GM12873 (cell line): ENCODE data around the gene PABPC1L.

Experiments
- TF ChIP-seq, protein P1 (sequence below): IDR thresholded peaks from 2 replicates; pipeline ENCODE4 v1.5.1; 2012; ENCODE audit warnings: low read depth, mild to moderate bottlenecking, moderate library complexity, low read length, control low read depth; ENCODE audit not compliant: insufficient read depth; ENCODE audit errors: missing control alignments

PABPC1L gene

DNA sequence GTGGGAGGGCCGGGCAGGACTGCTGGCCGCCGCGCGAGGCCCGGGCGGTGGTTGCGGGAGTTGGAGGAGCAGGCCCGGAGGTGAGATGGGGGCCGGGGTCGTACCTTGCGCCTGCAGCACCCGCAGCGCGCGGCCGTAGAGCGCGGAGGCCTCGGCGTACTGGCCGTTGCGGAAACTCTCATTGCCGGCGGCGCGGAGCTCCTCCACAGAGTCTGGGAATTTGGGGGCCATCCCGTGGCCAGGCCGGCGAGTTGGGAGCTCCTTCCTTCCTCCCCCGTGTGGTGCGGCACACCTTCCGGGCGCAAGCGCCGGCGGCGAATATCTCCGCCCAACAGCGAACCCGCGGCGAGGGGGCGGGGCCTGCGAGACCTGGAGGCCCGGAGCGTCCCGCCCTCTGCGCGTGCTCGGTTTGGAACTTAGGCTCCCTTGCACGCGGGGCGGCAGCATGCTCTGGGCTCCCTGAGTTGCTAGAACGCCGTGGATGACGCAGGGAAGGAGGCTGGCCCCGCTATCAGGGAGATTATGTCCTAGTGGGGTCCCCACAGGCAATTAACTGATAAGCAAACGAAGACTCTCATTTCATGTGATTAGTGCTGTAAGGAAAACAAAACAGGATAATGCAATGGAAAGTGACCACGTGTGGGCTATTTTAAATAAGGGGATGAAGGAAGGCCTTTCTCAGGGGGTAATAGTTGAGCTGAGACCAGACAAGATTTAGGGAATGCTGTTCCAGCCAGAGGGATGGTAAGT, 50.4 kb downstream of the PABPC1L start, which contains the start of gene TOMM34:
Gene TOMM34 (minus strand): TSS at position 295 of the 750 bp plus-strand sequence. CDS start 64 bp downstream, at position 231.
- TF ChIP-seq, protein P1, sequence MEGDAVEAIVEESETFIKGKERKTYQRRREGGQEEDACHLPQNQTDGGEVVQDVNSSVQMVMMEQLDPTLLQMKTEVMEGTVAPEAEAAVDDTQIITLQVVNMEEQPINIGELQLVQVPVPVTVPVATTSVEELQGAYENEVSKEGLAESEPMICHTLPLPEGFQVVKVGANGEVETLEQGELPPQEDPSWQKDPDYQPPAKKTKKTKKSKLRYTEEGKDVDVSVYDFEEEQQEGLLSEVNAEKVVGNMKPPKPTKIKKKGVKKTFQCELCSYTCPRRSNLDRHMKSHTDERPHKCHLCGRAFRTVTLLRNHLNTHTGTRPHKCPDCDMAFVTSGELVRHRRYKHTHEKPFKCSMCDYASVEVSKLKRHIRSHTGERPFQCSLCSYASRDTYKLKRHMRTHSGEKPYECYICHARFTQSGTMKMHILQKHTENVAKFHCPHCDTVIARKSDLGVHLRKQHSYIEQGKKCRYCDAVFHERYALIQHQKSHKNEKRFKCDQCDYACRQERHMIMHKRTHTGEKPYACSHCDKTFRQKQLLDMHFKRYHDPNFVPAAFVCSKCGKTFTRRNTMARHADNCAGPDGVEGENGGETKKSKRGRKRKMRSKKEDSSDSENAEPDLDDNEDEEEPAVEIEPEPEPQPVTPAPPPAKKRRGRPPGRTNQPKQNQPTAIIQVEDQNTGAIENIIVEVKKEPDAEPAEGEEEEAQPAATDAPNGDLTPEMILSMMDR, result no peak

DNA sequence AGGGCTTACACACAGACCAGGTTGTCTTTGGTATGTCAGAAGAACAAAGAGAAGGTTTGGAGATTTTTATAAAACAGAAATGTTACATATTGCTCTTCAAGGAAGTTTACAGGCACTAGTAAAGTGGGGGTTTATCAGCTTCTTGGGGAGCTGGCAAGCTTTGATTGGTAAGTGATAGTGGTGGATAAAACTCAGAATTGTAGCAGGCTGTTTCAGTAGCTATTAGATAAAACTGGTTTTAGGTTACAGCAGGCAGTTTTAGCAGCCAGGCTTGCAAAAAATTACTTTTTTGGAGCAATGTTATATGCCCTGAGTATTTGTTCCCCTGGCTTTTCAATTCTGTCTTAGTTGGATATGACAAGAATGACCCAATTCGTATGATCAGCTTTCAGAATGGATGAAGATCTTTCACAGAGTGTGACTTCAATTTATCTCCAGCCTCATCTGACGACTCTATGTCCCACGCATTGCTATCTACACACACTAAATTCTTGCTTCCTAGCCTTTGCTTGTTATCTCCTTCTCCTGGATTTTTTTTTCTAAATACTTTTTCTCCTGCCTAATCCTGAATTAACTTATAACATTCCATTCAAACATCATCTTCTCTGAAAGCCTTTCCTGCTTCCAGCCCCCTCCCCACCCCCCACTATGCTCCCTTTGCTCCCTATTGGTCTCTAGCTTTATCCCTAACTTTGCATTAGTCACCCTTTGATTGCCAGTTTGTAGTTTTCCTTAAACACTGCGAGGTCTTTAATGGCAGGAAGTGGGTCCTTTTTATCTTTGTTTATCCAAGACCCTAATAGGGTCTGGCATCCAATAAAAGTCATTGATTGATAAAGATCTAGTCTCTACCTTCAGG, 51.4 kb downstream of the PABPC1L start:
- TF ChIP-seq, protein P1, result no peak

DNA sequence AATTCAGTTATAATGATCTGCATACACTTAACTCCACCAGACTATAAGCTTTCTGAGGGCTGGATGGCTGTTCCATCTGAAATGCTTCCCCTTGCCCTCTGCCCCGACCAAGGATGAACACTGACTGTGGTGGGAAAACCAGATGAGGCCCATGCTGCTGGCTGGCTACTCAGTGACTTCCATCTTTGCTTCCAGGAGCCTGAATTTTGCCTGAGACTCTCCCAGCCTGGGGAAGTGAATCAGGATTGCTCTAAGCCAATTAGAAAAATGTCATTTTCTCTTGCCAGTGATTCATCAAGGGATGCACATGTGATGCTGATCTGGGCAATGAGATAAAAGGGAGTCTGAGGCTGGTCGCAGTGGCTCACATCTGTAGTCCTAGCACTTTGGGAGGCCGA, 52.0 kb downstream of the PABPC1L start:
- TF ChIP-seq, protein P1, result no peak

DNA sequence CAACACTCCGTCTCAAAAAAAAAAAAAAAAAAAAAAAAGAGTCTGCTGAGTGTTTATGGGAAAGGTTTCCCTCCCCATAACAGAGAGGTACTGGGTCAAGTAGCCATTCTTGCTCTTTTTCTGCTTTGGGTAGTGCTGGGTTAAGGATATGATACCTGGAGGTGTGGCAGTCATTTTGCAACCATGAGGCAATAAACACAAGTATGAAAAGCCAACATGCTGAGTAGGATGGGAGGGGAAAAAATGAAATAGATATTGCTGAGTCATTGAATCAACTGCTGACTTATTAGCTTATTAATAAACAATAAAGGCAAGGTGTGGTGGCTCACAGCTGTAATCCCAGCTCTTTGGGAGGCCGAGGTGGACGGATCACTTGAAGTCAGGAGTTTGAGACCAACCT, 52.6 kb downstream of the PABPC1L start:
- TF ChIP-seq, protein P1, result no peak

DNA sequence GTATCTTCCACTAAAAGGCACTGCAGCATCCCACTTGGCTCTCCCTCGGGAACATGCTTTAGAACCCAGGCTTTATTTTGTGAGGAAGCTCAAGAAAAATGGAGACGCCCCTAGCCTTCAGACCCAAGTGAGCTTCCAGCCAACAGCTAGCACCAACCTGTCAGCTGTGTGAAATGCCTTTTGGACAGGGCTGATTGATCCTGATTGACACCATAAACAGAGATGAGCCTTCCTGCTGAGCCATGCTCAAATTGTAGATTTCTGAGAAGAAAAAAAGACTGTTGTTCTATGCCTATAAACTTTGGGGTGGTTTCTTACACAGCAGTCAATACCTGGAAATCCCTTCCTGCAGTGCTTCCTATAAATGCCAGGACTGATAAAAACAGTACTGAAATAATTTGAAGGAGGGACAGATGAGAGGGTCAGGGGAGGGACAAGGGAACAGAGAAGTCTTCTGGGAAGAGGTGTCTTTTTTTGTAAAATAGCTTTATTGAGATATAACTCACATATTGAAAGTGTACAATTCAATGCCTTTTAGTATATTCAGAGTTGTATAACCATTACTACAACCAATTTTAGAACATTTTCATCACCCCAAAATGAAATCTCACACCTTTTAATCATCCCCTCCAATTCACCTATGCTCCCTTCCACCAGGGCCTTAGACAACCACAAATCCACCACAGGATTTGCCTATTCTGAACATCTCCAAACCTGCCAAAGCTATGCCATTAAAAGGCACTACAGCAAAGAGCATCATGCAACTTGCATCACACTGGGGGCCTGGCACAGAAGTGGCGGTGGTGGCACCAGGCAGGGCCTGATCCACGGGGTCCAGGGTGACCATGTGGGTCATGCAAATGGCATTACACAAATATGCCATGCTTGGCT, 53.7 kb downstream of the PABPC1L start:
- TF ChIP-seq, protein P1, result no peak

DNA sequence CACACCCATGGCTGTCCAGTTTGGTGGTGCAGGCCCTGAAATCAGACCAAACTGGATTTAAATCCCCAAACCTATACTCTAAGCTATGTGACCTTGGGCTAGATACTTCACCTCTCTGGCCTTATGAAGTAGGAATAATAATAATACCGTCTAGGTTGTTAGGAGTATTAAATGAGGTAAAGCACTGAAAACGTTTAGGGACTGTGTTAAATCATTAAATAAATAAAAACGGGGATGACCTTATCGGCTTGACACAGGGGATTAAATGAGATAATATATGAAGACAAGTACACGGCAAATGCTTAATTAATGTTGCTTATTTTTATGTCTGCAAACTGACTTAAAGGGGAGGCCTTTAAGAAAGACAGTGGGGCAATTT, 55.8 kb downstream of the PABPC1L start:
- TF ChIP-seq, protein P1, result no peak
